OCI-LY3 (cell line): Measurements from ENCODE around the gene FAM222B.

Experiments used
- H2AFZ ChIP-seq: fragments of 200-600, 300-600 bp; shearing (Covaris generic); 2 replicates; pipeline ENCODE4 v1.6.0; 2014; ENCODE audit warnings: antibody characterized with exemption, low read depth, low read length
- H3K27ac ChIP-seq: fragments of 200-600, 300-600 bp; sonication (generic); 2 replicates; pipeline ENCODE4 v1.5.1; 2014; ENCODE audit warnings: mild to moderate bottlenecking, low read length, moderate library complexity, mixed read lengths
- H3K27me3 ChIP-seq: fragments of 200-600, 300-600 bp; sonication (generic); 2 replicates; pipeline ENCODE4 v1.6.1; 2014; ENCODE audit warnings: low read depth, low read length, mixed read lengths
- H3K36me3 ChIP-seq: fragments of 200-600, 300-600 bp; sonication (generic); replicated peaks from 2 replicates; pipeline ENCODE3; 2014; ENCODE audit warnings: low read depth, low read length, mixed read lengths
- H3K4me1 ChIP-seq: fragments of 300-600, 200-600 bp; sonication (generic); 2 replicates; pipeline ENCODE4 v1.6.1; 2014; ENCODE audit warnings: low read length, mixed read lengths
- H3K4me2 ChIP-seq: fragments of 200-600, 300-600 bp; sonication (generic); 2 replicates; pipeline ENCODE4 v1.6.1; 2014; ENCODE audit warnings: low read length, mixed read lengths
- H3K4me3 ChIP-seq: fragments of 300-600, 200-600 bp; sonication (generic); 2 replicates; pipeline ENCODE4 v1.5.1; 2014; ENCODE audit warnings: antibody characterized with exemption, mild to moderate bottlenecking, low read length, moderate library complexity
- H3K79me2 ChIP-seq: fragments of 300-600, 200-600 bp; shearing (Covaris generic); 2 replicates; pipeline ENCODE4 v1.6.1; 2014; ENCODE audit warnings: mild to moderate bottlenecking, low read length, mixed read lengths
- H3K9ac ChIP-seq: fragments of 300-600, 200-600 bp; shearing (Covaris generic); 2 replicates; pipeline ENCODE4 v1.6.0; 2014; ENCODE audit warnings: mild to moderate bottlenecking, low read length, moderate library complexity
- H3K9me3 ChIP-seq: fragments of 200-600, 300-600 bp; shearing (Covaris generic); 2 replicates; pipeline ENCODE4 v1.6.1; 2014; ENCODE audit warnings: low read length, mixed read lengths; ENCODE audit not compliant: insufficient read depth
- H4K20me1 ChIP-seq: fragments of 200-600, 300-600 bp; sonication (generic); 2 replicates; pipeline ENCODE4 v1.6.1; 2016; ENCODE audit warnings: low read length, mixed read lengths; ENCODE audit not compliant: insufficient read depth
- EZH2phosphoT487 ChIP-seq: fragments of 200-600 bp; shearing (Covaris generic); IDR thresholded peaks from 2 replicates; pipeline ENCODE4 v1.6.1; 2018; ENCODE audit warnings: antibody characterized with exemption, mixed run types, low read depth
- TF ChIP-seq, protein P1 (sequence below): fragments of 200-600, 300-600 bp; sonication (generic); IDR thresholded peaks from 2 replicates; pipeline ENCODE4 v1.5.1; 2014; ENCODE audit warnings: antibody characterized with exemption, low read length, low read depth

The FAM222B gene

DNA sequence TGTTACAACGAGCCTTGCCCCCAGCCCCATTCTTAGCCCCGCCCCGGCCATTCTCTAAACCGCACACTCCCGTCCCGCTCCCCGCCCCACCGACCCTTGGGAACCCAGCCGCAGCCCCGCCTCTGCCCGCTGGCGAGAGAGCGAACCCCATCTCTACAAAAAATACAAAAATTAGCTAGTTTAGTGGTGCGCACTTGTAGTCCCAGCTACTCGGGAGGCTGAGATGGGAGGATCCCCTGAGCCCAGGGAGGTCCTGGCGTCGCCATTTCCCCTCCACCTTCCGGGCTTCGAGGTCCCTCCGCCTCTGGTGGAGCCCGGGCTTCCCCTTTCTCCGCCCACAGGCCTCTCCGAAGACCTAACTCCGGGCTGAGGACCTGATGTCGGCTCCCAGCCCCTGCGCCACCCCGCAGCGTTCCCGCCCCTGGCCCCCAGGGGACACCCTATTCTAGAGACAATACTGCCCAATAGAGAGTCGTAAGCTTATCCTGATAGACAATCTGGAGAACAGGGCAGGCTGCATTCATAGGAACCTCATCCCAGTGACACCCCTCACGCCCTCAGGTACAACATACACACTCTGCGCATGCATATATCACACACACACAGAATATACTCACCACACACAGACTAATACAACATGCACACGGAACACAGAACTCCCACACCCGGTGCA, 130.4 kb downstream of the FAM222B start:
- Histone ChIP-seq H3K27ac (peak overlapping the region; percentile 74), H3K27me3 (no peaks in the 10 kb centered on the region; the same call in 1 of the 2 replicates), H4K20me1 (no peaks in the 10 kb centered on the region), H3K36me3 (no peaks in the 10 kb centered on the region), H3K4me2 (peak overlapping the region; percentile 95), H3K9me3 (no peaks in the 10 kb centered on the region), H2AFZ (peak overlapping the region; percentile 87), H3K9ac (peak overlapping the region; percentile 91), H3K4me3 (peak overlapping the region; percentile 77), H3K79me2 (no peaks in the 10 kb centered on the region), H3K4me1 (peaks cover 7% of the 10 kb centered on the region; the same call in 1 of the 2 replicates)
- TF ChIP-seq, protein P1, sequence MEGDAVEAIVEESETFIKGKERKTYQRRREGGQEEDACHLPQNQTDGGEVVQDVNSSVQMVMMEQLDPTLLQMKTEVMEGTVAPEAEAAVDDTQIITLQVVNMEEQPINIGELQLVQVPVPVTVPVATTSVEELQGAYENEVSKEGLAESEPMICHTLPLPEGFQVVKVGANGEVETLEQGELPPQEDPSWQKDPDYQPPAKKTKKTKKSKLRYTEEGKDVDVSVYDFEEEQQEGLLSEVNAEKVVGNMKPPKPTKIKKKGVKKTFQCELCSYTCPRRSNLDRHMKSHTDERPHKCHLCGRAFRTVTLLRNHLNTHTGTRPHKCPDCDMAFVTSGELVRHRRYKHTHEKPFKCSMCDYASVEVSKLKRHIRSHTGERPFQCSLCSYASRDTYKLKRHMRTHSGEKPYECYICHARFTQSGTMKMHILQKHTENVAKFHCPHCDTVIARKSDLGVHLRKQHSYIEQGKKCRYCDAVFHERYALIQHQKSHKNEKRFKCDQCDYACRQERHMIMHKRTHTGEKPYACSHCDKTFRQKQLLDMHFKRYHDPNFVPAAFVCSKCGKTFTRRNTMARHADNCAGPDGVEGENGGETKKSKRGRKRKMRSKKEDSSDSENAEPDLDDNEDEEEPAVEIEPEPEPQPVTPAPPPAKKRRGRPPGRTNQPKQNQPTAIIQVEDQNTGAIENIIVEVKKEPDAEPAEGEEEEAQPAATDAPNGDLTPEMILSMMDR, result peak; percentile 17; the same call in 1 of the 2 replicates
- no peak for TF ChIP-seq EZH2phosphoT487

DNA sequence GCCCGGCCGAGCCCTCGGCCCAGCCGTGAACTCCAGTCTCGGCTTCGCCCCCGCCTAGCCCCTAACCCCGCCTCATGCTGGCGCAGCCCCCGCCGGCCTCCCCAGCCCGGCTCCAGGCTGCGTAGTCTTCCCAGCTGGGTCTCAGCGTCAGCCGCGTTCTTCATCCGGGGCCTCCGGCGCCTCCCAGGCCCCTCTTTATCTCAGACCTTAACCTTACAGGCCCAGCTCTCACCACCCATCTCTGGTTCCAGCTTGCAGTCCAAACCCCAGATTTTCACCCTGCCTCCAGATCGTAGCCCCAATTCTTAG, 130.9 kb downstream of the FAM222B start, which contains the start of gene PROCA1:
PROCA1 (minus strand) TSS at position 166 of the 309 bp plus-strand sequence. CDS start 228 bp downstream, outside the sequence.
- peaks cover 7% of the 10 kb centered on the region; the same call in 1 of the 2 replicates for H3K4me1 ChIP-seq
- no peaks in the 10 kb centered on the region for H3K9me3 ChIP-seq
- H3K4me3 ChIP-seq, result peak within 1 kb of the TSS; percentile 77
- no peaks in the 10 kb centered on the region for H3K79me2 ChIP-seq
- peak within 1 kb of the TSS; percentile 95 for H3K4me2 ChIP-seq
- H2AFZ ChIP-seq, result peak within 1 kb of the TSS; percentile 87
- H3K27ac ChIP-seq, result peak within 1 kb of the TSS; percentile 74
- H4K20me1 ChIP-seq, result no peaks in the 10 kb centered on the region
- no peaks in the 10 kb centered on the region for H3K36me3 ChIP-seq
- H3K27me3 ChIP-seq, result no peaks in the 10 kb centered on the region; the same call in 1 of the 2 replicates
- peak within 1 kb of the TSS; percentile 91 for H3K9ac ChIP-seq
- TF ChIP-seq EZH2phosphoT487, result no peak

DNA sequence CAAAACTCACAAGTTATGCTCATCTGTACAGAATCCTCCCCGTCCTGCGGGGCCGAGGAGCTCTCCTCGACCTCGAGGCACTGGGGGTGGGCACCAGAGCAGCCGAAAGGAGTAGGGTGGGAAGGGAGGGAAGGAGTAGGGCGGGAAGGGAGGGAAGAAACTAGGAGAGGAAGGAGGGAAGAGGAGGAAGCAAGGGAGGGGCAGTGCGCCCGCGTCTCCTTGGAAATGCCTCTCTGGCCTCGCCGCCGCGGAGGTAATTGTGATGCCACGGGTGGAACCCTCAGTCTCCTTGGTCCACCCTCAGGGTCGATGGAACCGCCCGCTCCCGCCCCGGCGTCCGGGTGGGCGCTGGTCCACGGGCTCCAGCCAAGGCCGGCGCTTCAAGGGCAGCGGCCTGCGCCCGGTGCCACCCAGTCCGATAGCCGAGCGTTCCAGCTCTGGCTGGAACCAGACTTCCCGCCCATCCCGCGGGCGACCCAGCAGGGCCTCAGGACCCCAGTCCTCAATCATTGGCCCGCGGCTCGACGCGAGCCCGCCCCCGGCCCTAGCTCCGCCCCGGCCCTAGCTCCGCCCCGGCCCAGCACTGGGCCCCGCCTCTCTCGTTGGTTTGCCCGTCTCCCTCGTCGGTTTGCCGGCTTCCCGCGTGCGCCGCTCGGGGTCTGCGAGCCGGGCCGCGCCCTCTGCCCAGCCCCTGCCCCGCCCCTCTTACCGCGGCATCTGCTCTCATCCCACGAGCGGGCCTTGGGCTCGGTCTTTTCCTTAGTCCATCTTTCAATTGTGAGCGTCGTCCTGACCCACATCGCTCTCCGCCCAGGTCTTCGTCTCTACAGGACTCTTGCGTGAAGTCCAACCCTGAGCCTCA, 131.5 kb downstream of the FAM222B start:
- Histone ChIP-seq H4K20me1 (no peaks in the 10 kb centered on the region), H3K27ac (peak overlapping the region; percentile 74), H3K9me3 (no peaks in the 10 kb centered on the region), H2AFZ (no peak overlapping the region; the same call in 1 of the 2 replicates), H3K27me3 (no peaks in the 10 kb centered on the region; the same call in 1 of the 2 replicates), H3K4me3 (peak overlapping the region; percentile 77), H3K4me2 (peak overlapping the region; percentile 95), H3K36me3 (peaks cover 5% of the 10 kb centered on the region), H3K9ac (peak overlapping the region; percentile 91), H3K4me1 (peaks cover 7% of the 10 kb centered on the region; the same call in 1 of the 2 replicates), H3K79me2 (no peaks in the 10 kb centered on the region)
- TF ChIP-seq, protein P1, result no peak

DNA sequence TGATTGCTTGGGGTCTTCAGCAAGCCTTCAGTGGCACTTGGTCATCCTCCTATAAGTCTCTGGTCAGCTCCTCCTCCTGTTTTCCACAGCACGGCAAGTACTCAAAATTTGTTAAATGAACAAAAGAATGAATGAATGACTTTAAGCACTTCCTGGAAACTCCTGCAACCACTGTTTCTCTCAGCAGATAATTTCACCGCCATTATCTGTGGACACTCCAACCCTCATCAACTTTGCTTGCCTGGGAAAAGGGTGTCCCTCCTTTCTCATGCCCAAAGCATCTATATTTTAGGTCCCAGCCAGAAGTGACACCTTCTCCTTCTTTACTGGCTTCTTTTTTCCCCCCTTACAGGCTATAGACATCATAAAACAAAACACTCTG, 135.3 kb downstream of the FAM222B start:
- no peaks in the 10 kb centered on the region for H3K27me3 ChIP-seq
- no peak overlapping the region for H2AFZ ChIP-seq
- no peaks in the 10 kb centered on the region for H3K9me3 ChIP-seq
- no peak overlapping the region for H3K4me2 ChIP-seq
- peaks cover 26% of the 10 kb centered on the region for H3K36me3 ChIP-seq
- TF ChIP-seq EZH2phosphoT487, result no peak
- TF ChIP-seq, protein P1, result no peak
- H3K9ac ChIP-seq, result no peak overlapping the region
- peaks cover 4% of the 10 kb centered on the region; the same call in 1 of the 2 replicates for H3K4me1 ChIP-seq
- no peaks in the 10 kb centered on the region for H3K79me2 ChIP-seq
- no peak overlapping the region for H3K27ac ChIP-seq
- H3K4me3 ChIP-seq, result no peak overlapping the region
- no peaks in the 10 kb centered on the region for H4K20me1 ChIP-seq
